K562 (cell line): Measurements from ENCODE around the gene JADE2. TPM values are rescaled to one million over a fixed set of nuclear protein-coding genes. Genes with fewer than 3 reads are reported as not detected.

Source experiments
- ATAC-seq: fragments of 200-7000 bp; cut with Tn5 transposase; 3 replicates; pipeline ENCODE4 v1.9.1; 2020; ENCODE audit warnings: moderate library complexity
- BruUV-seq: library from RNA; stranded (reverse); fragments of 400-500 nt; replicated peaks from 2 replicates; lab custom pipeline; 2021; lab: Mats Ljungman, UMichigan
- CTCF ChIA-PET: fragments of 300-600 bp; formaldehyde crosslinking; extraction: SDS; loops from one replicate; lab custom pipeline; 2021; ENCODE audit warnings: low intra/inter-chr PET ratio; lab: Yijun Ruan, JAX
- POLR2A ChIA-PET: fragments of 300-600, 350-650 bp; sonication (Branson Sonifier 250); formaldehyde crosslinking; extraction: SDS; loops from one replicate; lab custom pipeline; 2021; ENCODE audit warnings: antibody characterized with exemption, inconsistent platforms; lab: Yijun Ruan, JAX
- DNase-seq, 4 experiments: peaks; one replicate each; pipeline versions ENCODE4 v3.0.0 to v3.0.0-alpha.2; 2011 to 2018; ENCODE audit warnings: low spot score in 3 of 4, mixed read lengths in 3 of 4; ENCODE audit errors: extremely low read depth in 1 of 4
- FAIRE-seq: peaks from 2 replicates; lab custom pipeline; 2011; peaks lifted over from hg19 to GRCh38; lab: Jason Lieb, UNC
- H2AFZ ChIP-seq: 2 replicates; pipeline ENCODE4 v1.6.0; 2011; ENCODE audit warnings: low read depth, low read length, control low read depth, inconsistent platforms
- H3K27ac ChIP-seq: fragments of 200-600 bp; 3 replicates; pipeline ENCODE4 v1.8.0; 2011; ENCODE audit warnings: low read depth, mild to moderate bottlenecking, control low read depth, inconsistent platforms, low read length, moderate library complexity, mixed read lengths; ENCODE audit errors: extremely low read depth
- H3K27me3 ChIP-seq, 2 experiments: fragments of 300-600 bp in 1 of 2; 2 replicates in 1 of 2; 3 replicates in 1 of 2; pipeline versions ENCODE4 v1.6.0 to v1.8.0; 2011; ENCODE audit warnings: inconsistent platforms in 2 of 2, low read length in 2 of 2, mild to moderate bottlenecking in 1 of 2, mixed read lengths in 1 of 2, moderate library complexity in 1 of 2; ENCODE audit not compliant: control insufficient read depth in 2 of 2, insufficient read depth in 2 of 2
- H3K36me3 ChIP-seq: fragments of 300-600 bp; 3 replicates; pipeline ENCODE4 v1.8.0; 2011; ENCODE audit warnings: mild to moderate bottlenecking, low read length, inconsistent platforms; ENCODE audit not compliant: control insufficient read depth, insufficient read depth
- H3K4me1 ChIP-seq, 2 experiments: fragments of 200-600 bp in 1 of 2; replicated peaks in 1 of 2; 2 replicates in 1 of 2; 3 replicates in 1 of 2; pipeline versions ENCODE4 v1.5.1 to v1.8.0; 2011; ENCODE audit warnings: inconsistent platforms in 2 of 2, low read length in 2 of 2, mild to moderate bottlenecking in 1 of 2, mixed read lengths in 1 of 2, moderate library complexity in 1 of 2; ENCODE audit not compliant: control insufficient read depth in 2 of 2, insufficient read depth in 2 of 2
- H3K4me2 ChIP-seq: 2 replicates; pipeline ENCODE4 v1.6.1; 2011; ENCODE audit warnings: low read length, control low read depth, inconsistent platforms, mixed read lengths; ENCODE audit not compliant: insufficient read depth
- H3K4me3 ChIP-seq: fragments of 200-600 bp; sonication (generic), shearing (Covaris generic); 2 replicates; pipeline ENCODE4 v1.5.1; 2016; ENCODE audit warnings: control low read depth, inconsistent platforms
- H3K79me2 ChIP-seq: fragments of 200-600 bp; 3 replicates; pipeline ENCODE4 v1.8.0; 2011; ENCODE audit warnings: low read length, inconsistent platforms; ENCODE audit not compliant: control insufficient read depth, insufficient read depth
- H3K9ac ChIP-seq, 2 experiments: 2 replicates each; pipeline versions ENCODE4 v1.6.0 to v1.6.1; 2011; ENCODE audit warnings: low read depth in 2 of 2, low read length in 2 of 2, control low read depth in 1 of 2, inconsistent platforms in 1 of 2, mild to moderate bottlenecking in 1 of 2, mixed read lengths in 1 of 2; ENCODE audit not compliant: insufficient read depth in 1 of 2
- H3K9me1 ChIP-seq: one replicate; pipeline ENCODE4 v1.6.0; 2011; ENCODE audit warnings: inconsistent platforms, mild to moderate bottlenecking, low read length, moderate library complexity; ENCODE audit not compliant: control insufficient read depth, insufficient read depth
- H3K9me3 ChIP-seq: replicated peaks from 2 replicates; pipeline ENCODE4 v1.5.1; 2011; ENCODE audit warnings: low read depth, low read length, inconsistent platforms; ENCODE audit not compliant: control insufficient read depth, insufficient read depth
- H4K20me1 ChIP-seq: replicated peaks from 2 replicates; pipeline ENCODE4 v1.6.1; 2011; ENCODE audit warnings: low read length, inconsistent platforms, mixed read lengths; ENCODE audit not compliant: control insufficient read depth, insufficient read depth
- CBX2 ChIP-seq: fragments of 200-600 bp; sonication (generic); IDR thresholded peaks from one replicate; pipeline ENCODE4 v1.6.1; 2012; ENCODE audit warnings: mild to moderate bottlenecking, low read length, inconsistent platforms; ENCODE audit not compliant: insufficient read depth, poor library complexity, severe bottlenecking
- CREB3L1 ChIP-seq: fragments of 450-650 bp; IDR thresholded peaks from 2 replicates; pipeline ENCODE4 v1.6.1; 2014; ENCODE audit warnings: low read depth, mild to moderate bottlenecking, moderate library complexity, borderline replicate concordance
- NFIC ChIP-seq: fragments of 450-650 bp; IDR thresholded peaks from 2 replicates; pipeline ENCODE4 v1.6.1; 2017; ENCODE audit warnings: mild to moderate bottlenecking, inconsistent platforms
- SMAD1 ChIP-seq: fragments of 150-350 bp; IDR thresholded peaks from 2 replicates; pipeline ENCODE4 v1.6.1; 2014; ENCODE audit warnings: low read length, low read depth; ENCODE audit not compliant: partially characterized antibody
- ZFP36 ChIP-seq: fragments of 150-350 bp; IDR thresholded peaks from 2 replicates; pipeline ENCODE4 v1.6.1; 2018; ENCODE audit warnings: low read length, low read depth; ENCODE audit not compliant: partially characterized antibody
- WGBS: fragments of 100-300 bp; shearing (Covaris generic); methylation state at CpG from one replicate; pipeline ENCODE4 v1.1.6; 2016; ENCODE audit warnings: low coverage, mixed read lengths; ENCODE audit not compliant: insufficient coverage; ENCODE audit errors: missing lambda C conversion rate; 5-methylcytosine and 5-hydroxymethylcytosine counted together
- in situ Hi-C: fragments of 300-500 bp; cut with MboI; formaldehyde crosslinking; loops from 4 replicates; pipeline ENCODE4 v1.15.0; 2018; ENCODE audit warnings: inconsistent platforms, mixed read lengths
- intact Hi-C: fragments of 100-400 bp; cut with micrococcal nuclease; formaldehyde crosslinking; loops from 2 replicates; pipeline ENCODE4 v1.14.2; 2022
- polyA plus RNA-seq, 8 experiments: library from polyadenylated mRNA; depleted of rRNA in 4 of 8; stranded (reverse) in 5 of 8; unstranded in 3 of 8; fragments of >200 nt; fragmentation: Nextera tagmentation in 2 of 8; fragmentation: Illumina TruSeq in 1 of 8; extraction: Ambion mirVana in 2 of 8; extraction: Trizol in 1 of 8; gene quantifications; 2 replicates each; pipeline versions ENCODE4 v1.2.1 to v1.2.3, GENCODE V29; 2011 to 2014; ENCODE audit warnings: inconsistent platforms in 1 of 8, missing spikeins in 1 of 8
- total RNA-seq, 7 experiments: library from RNA; depleted of rRNA in 6 of 7; stranded (reverse); fragments of >200 nt in 6 of 7; fragmentation: Illumina TruSeq in 2 of 7; extraction: Trizol in 2 of 7; gene quantifications; 2 replicates each; pipeline versions ENCODE4 v1.2.1 to v1.2.3, GENCODE V29; 2011 to 2021; ENCODE audit warnings: low replicate concordance in 1 of 7

The JADE2 gene
- total and polyA plus RNA-seq, 9 of the 15 experiments (the other 6 are each of a cell fraction or from before 2014, with no cell fraction given): 0.50 to 23.3 (median 9.1) TPM

GRCh38 chr5:134564396-134564795, 38.9 kb downstream of the JADE2 start:
- Histone ChIP-seq H3K9ac (no peak overlapping the region), H3K27me3 (no peaks in the 10 kb centered on the region; a peak in 1 of 5 replicates), H4K20me1 (no peaks in the 10 kb centered on the region; the same call in 1 of the 2 replicates), H3K9me3 (no peaks in the 10 kb centered on the region), H3K36me3 (peaks cover 72% of the 10 kb centered on the region; the same call in 1 of the 3 replicates), H3K4me1 (peaks cover 0 to 7% of the 10 kb centered on the region in 2 experiments; a peak in 2 of 5 replicates), H3K79me2 (no peaks in the 10 kb centered on the region), H3K4me3 (no peak overlapping the region), H3K4me2 (no peak overlapping the region), H2AFZ (no peak overlapping the region), H3K27ac (no peak overlapping the region), H3K9me1 (peaks cover 2% of the 10 kb centered on the region)
- in situ Hi-C loops (no loop called here), intact Hi-C loops (no loop called here)
- WGBS: 80% methylated on average over 3 of the region's 4 CpGs
- ChIA-PET CTCF (no interaction called here), POLR2A (no interaction called here)
- ATAC-seq (no peak), DNase-seq (no peak), FAIRE-seq (no peak)
- BruUV-seq: no TSS peak
- TF ChIP-seq CREB3L1 (no peak), ZFP36 (no peak), SMAD1 (no peak), CBX2 (no peak), NFIC (no peak)
